Panc1 (cell line): ENCODE measurements around the gene DOCK4.

Source experiments
- CTCF ChIP-seq: fragments of 450-650 bp; IDR thresholded peaks from 2 replicates; pipeline ENCODE4 v1.5.1; 2017; ENCODE audit warnings: mild to moderate bottlenecking
- POLR2AphosphoS5 ChIP-seq: IDR thresholded peaks from 2 replicates; pipeline ENCODE4 v1.6.1; 2012; ENCODE audit warnings: mild to moderate bottlenecking, low read depth, low read length, moderate library complexity
- REST ChIP-seq, 2 experiments: IDR thresholded peaks; 2 replicates each; pipeline ENCODE4 v1.6.1; 2011 to 2012; ENCODE audit warnings: low read depth in 2 of 2, control low read depth in 1 of 2, low read length in 1 of 2, mild to moderate bottlenecking in 1 of 2, moderate library complexity in 1 of 2; ENCODE audit not compliant: insufficient read depth in 1 of 2

DNA sequence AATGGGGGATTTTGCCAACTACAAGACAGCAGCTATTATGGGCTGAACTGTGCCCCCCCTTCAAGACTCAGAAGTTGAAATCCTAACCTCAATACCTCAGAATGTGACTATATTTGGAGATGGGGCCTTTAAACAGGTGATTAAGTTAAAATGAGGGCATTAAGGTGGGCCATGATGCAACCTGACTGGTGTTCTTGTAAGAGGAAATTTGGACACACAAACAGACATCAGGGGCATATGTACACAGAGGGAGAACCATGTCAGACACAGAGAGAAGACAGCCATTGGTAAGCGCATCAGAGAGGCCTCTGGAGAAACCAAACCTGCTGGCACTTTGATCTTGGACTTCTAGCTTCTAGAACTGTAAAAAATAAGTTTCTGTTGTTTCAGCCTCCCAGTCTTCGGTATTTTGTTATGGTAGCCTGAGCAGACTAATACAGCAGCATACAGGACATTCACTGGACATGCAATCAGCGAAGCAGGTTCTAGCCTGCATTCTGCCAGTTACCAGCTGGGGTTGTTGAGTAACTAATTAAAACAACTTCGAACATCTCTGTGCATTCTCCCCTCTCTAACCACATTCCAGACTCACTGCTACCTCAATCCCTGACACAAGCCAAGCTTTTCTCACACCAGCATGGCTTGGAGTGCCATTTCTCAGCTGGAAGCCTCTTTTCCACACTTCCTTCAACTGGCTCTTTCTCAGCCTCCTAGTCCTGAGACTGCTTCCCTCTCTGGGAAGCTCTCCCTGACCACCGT is 141.4 kb downstream of the DOCK4 start:
- no peak for TF ChIP-seq CTCF
- TF ChIP-seq REST (IDR thresholded peaks at IDR 0.05; ENCODE audit: insufficient read depth in 1 of 2, low read depth in 2 of 2, low read length in 1 of 2), result no peak
- no peak for TF ChIP-seq POLR2AphosphoS5
